ENCODE data around the gene LRIT2.
"Not testable (repeated sequence)": the region's sequence is repeated elsewhere in the genome, so short reads cannot be mapped to it uniquely, and the experiment has no call there.

LRIT2 gene

DNA sequence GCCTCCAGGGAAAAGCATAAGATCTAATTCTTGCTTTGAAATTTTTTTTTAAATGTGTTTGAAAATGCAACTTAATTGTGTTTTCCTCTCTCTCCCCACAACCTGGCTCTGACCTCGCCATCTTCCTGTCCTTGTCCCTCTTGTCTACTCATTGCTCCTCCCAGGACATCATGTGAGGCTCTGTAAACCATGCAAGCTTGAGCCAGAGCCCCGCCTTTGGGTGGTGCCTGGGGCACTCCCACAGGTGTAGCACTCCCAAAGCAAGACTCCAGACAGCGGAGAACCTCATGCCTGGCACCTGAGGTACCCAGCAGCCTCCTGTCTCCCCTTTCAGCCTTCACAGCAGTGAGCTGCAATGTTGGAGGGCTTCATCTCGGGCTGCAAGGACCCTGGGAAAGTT is 40.8 kb downstream of the LRIT2 start:
- DNase-seq (ENCODE audit: low read depth in 2 of 2), result no peak

DNA sequence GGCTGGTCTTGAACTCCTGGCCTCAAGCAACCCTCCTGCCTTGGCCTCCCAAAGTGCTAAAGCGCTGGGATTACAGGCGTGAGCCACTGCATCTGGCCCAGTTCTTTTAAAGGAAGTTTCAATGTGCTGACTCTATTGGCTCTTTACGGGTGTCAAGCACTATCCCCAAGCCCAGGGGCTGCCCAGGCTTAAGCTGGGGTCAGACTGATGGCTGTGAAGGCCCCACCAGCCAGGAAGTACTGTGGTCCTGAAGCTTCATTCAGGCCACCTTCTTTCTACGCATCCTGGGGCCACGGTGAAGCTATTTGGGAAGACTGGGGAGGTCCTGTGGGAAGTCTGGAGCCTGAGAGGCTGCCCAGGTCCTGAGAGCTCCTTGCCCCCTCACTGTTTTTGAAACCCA is 43.7 kb downstream of the LRIT2 start:
- no peak for DNase-seq (ENCODE audit: low read depth in 2 of 2)

DNA sequence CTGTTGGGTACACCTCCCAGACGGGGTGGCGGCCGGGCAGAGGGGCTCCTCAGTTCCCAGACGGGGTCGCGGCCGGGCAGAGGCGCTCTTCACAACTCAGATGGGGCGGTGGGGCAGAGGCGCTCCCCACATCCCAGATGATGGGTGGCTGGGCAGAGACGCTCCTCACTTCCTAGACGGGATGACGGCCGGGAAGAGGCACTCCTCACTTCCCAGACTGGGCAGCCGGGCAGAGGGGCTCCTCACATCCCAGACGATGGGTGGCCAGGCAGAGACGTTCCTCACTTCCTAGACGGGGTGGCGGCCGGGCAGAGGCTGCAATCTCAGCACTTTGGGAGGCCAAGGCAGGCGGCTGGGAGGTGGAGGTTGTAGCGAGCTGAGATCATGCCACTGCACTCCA is 45.0 kb downstream of the LRIT2 start:
- not testable (repeated sequence) for DNase-seq (ENCODE audit: low read depth in 2 of 2)

DNA sequence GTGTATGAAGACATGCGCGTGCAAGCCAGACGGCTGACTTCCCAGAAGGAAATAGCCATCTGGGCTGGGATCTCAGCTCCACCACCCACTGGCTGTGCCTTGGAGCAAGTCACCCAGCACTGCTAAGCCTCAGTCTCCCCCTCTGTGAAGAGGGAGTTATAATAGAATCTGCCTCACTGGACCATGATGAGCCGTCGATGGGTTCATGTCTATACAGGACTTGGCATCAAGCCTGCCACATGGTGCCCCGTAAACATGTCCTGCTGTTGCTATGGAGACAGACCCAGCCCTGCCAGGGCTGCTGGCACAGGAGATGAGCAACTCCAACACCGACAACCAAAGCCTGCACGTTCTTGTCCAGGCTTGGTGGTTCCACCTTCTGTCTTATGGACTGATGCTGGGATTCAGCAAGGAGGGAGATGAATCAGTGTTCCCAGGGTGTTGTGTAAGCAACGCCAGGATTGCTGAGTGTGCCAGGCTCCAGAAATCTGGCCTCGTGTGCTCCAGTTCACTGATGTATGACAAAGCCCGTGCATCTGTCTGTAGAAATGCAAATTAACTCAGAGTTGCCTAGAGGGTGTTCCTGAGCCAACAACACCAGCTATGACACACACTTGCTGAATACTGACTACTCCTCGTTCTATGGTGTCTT is 46.2 kb downstream of the LRIT2 start:
- DNase-seq (ENCODE audit: low read depth in 2 of 2), result no peak

DNA sequence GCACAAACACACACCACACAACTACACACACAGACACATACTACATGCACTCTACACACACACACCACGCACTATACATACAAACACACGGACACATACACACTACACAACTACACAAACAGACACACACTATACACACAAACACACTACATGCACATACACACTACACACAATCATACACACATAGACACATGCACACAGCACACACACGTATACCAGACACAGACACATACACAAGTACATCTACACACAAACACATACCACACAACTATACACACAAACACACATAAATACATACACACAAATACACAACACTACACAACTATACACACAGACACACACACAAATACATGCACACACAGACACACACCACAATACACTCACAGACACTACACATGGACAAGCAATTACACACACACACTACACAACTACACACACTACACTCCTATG is 47.2 kb downstream of the LRIT2 start:
- DNase-seq (ENCODE audit: low read depth in 2 of 2), result no peak

DNA sequence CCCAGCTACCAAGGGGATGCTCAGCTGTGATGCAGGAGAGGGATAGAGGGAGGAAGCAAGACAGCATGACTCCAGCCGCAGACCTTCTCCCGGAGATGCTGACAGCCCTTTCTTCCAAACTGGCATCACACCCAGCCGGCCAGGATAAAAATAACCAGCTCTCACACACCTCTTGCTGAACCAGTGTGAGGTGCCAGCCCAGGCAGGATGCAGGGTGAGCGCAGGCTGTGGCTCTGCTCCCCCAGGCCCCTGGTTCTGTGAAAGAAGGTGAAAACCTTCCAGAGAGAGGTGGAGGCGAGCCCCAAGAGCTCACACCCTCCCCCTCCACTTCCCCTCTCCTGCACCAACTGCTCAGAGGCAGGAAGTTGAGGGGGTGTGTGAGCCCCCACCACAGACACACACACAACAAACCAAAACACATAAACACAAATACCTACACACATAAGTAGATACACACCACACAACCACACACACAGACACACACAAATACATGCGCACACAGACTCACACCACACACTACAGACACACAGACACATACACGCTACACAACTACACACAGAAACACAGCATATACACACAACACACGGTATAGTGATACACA is 47.7 kb downstream of the LRIT2 start:
- no peak for DNase-seq (ENCODE audit: low read depth in 2 of 2)

DNA sequence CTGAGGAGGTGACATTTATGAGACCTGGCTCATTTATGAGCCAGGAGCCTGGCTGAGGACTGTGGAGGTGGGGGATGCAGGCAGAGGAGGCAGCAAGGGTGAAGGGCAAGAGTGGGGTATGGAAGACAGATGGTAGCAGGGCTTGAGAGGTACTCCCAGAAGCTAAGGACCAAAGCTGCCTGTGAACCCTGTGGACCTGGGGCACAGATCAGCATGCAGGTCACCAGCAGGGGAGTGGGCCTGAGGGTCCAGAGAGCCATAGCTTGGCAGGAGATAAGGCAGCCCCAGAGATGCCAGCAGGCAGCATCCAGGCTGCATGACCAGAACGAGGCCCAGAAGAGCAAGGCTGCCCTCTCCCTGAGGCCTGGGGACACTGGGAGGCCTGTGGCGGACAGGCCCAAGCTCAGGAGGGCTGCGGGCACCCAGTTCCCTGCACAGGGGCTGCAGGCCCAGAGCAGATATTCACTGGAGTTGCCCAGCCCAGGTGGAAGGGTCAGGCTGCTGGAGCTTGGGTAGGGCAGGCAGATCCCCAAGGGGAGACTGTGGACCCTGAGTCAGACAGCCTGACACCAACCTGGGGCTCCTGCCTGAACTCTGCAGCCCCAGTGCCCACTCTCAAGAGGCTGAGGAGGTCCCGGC is 48.4 kb downstream of the LRIT2 start:
- DNase-seq (ENCODE audit: low read depth in 2 of 2), result no peak

DNA sequence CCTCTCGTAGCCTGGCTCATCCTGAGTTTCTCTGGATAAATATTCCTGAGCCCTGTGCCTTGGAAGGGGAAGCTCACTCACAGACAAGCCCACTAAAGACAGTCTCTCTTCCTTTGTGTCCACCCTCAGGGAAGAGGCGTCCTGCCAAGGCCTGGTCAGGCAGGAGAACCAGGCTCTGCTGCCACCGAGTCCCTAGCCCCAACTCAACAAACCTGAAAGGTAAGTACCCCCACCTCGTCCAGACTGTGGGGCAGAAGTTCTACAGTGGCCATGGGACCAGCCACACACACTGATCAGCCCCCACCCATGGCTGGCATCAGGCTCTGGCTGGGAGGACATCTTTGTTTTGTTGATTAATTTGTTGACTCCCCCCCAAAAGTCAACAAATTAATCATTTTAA is 49.0 kb downstream of the LRIT2 start:
- no peak for DNase-seq (ENCODE audit: low read depth in 2 of 2)

DNA sequence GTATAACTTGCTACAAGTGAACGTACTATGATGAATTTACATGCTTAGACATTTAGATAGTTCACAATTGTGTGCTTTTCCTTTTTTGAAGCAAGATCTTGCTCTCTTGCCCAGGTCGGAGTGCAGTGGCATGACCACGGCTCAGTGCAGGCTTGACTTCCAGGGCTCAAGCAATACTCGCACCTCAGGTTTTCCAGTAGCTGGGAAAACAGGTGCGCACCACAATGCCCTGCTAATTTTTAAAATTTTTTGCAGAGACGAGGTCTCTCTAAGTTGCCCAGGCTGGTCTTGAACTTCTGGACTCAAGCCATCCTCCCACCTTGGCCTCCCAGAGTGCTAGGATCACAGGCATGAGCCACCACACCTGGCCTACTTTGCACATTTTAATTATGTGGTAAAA is 49.9 kb downstream of the LRIT2 start:
- no peak for DNase-seq (ENCODE audit: low read depth in 2 of 2)

DNA sequence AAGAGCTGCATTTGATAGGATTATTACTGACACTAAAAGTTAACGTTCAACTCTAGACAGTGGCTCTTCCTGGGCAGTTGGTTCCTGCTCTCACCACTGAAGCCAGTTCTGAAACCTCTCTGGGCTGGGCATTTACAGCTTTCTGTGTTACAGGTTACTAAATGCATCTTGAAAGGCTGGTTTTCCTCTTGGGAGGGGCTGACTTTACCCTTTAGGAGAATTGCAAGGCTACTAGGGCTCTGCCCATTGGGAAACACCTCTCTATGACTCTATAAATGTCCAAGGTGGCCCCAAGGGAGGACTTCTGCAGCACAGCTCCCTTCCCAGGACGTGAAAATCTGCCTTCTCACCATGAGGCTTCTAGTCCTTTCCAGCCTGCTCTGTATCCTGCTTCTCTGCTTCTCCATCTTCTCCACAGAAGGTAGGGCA is 51.8 kb downstream of the LRIT2 start, which contains the start of gene GPR15LG:
Gene GPR15LG (plus strand): TSS at position 301 of the 429 bp plus-strand sequence. CDS start 51 bp downstream, at position 352.
- no peak for DNase-seq (ENCODE audit: low read depth in 2 of 2)

DNA sequence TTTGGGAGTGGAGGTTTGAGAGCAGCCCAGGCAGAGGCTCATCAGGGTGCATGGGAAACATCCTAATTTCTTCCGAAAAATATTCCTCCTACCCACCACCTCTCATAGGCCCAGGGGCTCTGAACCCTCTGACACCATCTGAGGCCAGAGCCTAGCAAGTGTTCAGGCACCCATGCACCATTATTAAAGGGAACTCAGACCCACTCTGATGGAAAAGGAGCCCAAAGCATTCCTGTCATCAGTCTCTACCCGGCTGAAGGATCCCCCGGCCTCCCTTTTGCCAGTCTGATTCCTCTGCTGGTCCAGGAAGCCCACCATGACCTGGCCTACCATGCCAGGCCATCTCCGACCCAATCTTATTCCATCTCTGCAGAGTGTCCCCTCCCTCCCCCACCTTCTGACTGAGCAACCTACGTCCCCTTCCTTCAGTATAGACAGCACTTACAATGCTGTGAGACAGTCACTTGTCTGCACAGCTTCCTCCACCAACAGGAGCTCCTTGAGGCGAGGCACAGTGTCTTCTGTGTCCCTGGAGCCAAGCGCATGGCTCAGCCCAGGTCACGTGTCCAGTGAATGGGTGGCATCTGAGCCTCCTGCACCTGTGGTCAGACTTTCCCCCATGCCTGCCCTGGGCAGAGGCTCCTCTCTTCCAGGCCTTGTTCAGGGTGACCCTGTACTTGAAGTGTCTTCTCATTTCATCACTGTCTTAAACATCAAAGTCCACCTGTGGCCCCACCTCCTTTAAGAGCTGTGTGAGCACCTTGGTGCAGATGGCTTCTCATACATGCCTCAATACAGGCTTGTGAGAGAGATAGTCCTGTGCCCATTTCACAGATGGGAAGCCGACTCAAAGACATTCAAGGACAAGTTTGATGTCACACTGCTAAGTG is 52.6 kb downstream of the LRIT2 start:
- no peak for DNase-seq (ENCODE audit: low read depth in 2 of 2)

DNA sequence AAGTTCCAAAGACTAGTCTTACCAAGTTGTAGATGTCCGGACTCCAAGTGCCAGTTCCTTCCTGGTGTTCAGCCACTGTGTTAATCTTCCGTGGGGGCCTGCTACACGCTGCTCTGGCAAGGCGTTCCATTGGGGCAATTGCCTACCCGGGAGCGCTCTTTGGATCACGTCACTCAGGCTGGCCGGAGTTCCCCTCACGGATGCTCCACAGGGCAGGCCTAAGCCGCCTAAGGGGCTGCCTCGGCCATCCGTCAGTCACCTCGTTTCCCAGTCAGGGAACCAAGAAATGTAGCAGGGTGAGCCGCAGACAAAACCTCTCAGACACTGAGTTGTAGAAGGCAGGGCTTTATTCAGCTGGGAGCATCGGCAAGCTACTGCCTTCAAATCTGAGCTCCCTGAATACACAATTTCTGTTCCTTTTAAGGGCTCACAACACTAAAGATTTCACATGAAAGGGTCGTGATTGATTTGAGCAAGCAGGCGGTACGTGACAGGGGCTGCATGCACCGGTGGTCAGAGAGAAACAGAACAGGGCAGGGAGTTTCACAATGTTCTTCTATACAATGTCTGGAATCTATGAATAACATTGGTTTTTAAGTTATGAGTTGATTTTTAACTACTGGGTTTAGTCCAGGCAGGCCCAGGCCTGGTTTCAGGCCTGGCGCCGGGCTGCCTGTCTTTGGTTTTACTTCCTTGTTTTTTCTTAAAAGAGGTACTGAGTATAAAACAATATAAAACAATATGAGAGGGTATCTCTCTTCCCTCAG is 53.5 kb downstream of the LRIT2 start:
- not testable (repeated sequence) for DNase-seq (ENCODE audit: low read depth in 2 of 2)

DNA sequence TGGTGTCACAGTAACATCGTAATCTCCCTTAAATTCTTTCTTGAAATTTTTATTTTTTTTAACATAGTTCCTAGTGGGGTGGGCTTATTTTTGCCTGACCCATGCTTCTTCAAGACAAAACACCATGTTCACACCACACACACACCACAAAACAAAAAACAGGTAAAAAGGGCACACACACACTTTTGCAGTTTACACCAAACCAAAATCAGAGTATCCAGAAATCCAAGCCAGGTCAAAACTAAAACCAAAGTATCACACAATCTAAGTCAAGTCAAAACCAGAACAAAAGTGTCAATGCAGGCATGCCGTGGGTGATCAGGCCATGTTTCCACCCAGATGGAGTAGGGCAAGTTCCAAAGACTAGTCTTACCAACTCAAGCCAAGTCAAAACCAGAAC is 54.1 kb downstream of the LRIT2 start:
- DNase-seq (ENCODE audit: low read depth in 2 of 2), result not testable (repeated sequence)
